OCI-LY1 (cell line): Measurements from ENCODE around the gene MTUS2.

Source experiments
- H2AFZ ChIP-seq: fragments of 200-600 bp; sonication (generic), shearing (Covaris generic); 2 replicates; pipeline ENCODE4 v1.6.0; 2014; ENCODE audit warnings: antibody characterized with exemption, mild to moderate bottlenecking, low read length
- H3F3A ChIP-seq: fragments of 200-600 bp; sonication (generic), shearing (Covaris generic); 2 replicates; pipeline ENCODE4 v1.6.0; 2014; ENCODE audit warnings: mild to moderate bottlenecking, antibody characterized with exemption, low read length, moderate library complexity; ENCODE audit not compliant: insufficient read depth
- H3K27ac ChIP-seq: fragments of 200-600 bp; sonication (generic); 2 replicates; pipeline ENCODE4 v1.5.1; 2014; ENCODE audit warnings: low read length, mixed run types, mild to moderate bottlenecking, low read depth; ENCODE audit not compliant: poor library complexity, severe bottlenecking
- H3K27me3 ChIP-seq: fragments of 200-600 bp; sonication (generic); 2 replicates; pipeline ENCODE4 v1.6.0; 2014; ENCODE audit warnings: antibody characterized with exemption, mild to moderate bottlenecking, low read length, moderate library complexity; ENCODE audit not compliant: insufficient read depth
- H3K36me3 ChIP-seq: fragments of 200-600 bp; sonication (generic); 2 replicates; pipeline ENCODE4 v1.6.1; 2014; ENCODE audit warnings: mild to moderate bottlenecking, antibody characterized with exemption, low read length, moderate library complexity, mixed read lengths; ENCODE audit not compliant: insufficient read depth
- H3K4me1 ChIP-seq: fragments of 200-600 bp; sonication (generic); 2 replicates; pipeline ENCODE4 v1.5.1; 2014; ENCODE audit warnings: mild to moderate bottlenecking, low read length, moderate library complexity; ENCODE audit not compliant: insufficient read depth, severe bottlenecking
- H3K4me2 ChIP-seq: fragments of 200-600 bp; sonication (generic), shearing (Covaris generic); 2 replicates; pipeline ENCODE4 v1.6.1; 2014; ENCODE audit warnings: low read length
- H3K4me3 ChIP-seq: fragments of 200-600 bp; sonication (generic); 2 replicates; pipeline ENCODE4 v1.5.1; 2014; ENCODE audit warnings: low read length, low read depth, mild to moderate bottlenecking, mixed read lengths; ENCODE audit not compliant: poor library complexity, severe bottlenecking
- H3K79me2 ChIP-seq: fragments of 200-600 bp; shearing (Covaris generic); 2 replicates; pipeline ENCODE4 v1.6.1; 2016; ENCODE audit warnings: mixed run types, low read length, mixed read lengths; ENCODE audit not compliant: insufficient read depth
- H3K9ac ChIP-seq: fragments of 200-600 bp; sonication (generic), shearing (Covaris generic); 2 replicates; pipeline ENCODE4 v1.6.1; 2014; ENCODE audit warnings: mild to moderate bottlenecking, low read length, mixed read lengths
- H3K9me2 ChIP-seq: fragments of 200-600 bp; sonication (generic), shearing (Covaris generic); 2 replicates; pipeline ENCODE4 v1.6.1; 2014; ENCODE audit warnings: low read depth, mild to moderate bottlenecking, low read length, mixed read lengths
- H3K9me3 ChIP-seq: fragments of 200-600 bp; shearing (Covaris generic); 2 replicates; pipeline ENCODE4 v1.6.1; 2014; ENCODE audit warnings: low read length, mixed read lengths
- H4K20me1 ChIP-seq: fragments of 200-600 bp; sonication (generic), shearing (Covaris generic); 2 replicates; pipeline ENCODE4 v1.6.0; 2016; ENCODE audit warnings: mild to moderate bottlenecking, low read length; ENCODE audit not compliant: insufficient read depth
- CTCF ChIP-seq: fragments of 200-600 bp; sonication (generic), shearing (Covaris generic); IDR thresholded peaks from 2 replicates; pipeline ENCODE4 v1.5.1; 2017; ENCODE audit warnings: mild to moderate bottlenecking, antibody characterized with exemption, low read length, moderate library complexity, mixed read lengths
- EZH2 ChIP-seq: fragments of 200-600 bp; sonication (generic), shearing (Covaris generic); IDR thresholded peaks from 2 replicates; pipeline ENCODE4 v1.8.0; 2017; ENCODE audit warnings: borderline replicate concordance, mixed run types, mild to moderate bottlenecking, antibody characterized with exemption, low read length, moderate library complexity, mixed read lengths

Gene MTUS2

GRCh38 chr13:29020314-29020713 lies 200.2 kb downstream of the MTUS2 start:
- H2AFZ ChIP-seq: no peak overlapping the region

GRCh38 chr13:29021311-29021710 lies 201.2 kb downstream of the MTUS2 start:
- Histone ChIP-seq H3K27ac (no peak overlapping the region), H3K4me1 (no peaks in the 10 kb centered on the region), H3K4me3 (no peak overlapping the region), H3K9ac (no peak overlapping the region), H3K9me3 (no peaks in the 10 kb centered on the region), H3K9me2 (no peaks in the 10 kb centered on the region), H2AFZ (no peak overlapping the region), H3K79me2 (no peaks in the 10 kb centered on the region), H4K20me1 (no peaks in the 10 kb centered on the region), H3F3A (no peaks in the 10 kb centered on the region), H3K36me3 (no peaks in the 10 kb centered on the region), H3K4me2 (no peak overlapping the region), H3K27me3 (no peaks in the 10 kb centered on the region)
- TF ChIP-seq CTCF (no peak), EZH2 (no peak)

More at GRCh38 chr13:29020314-29020713, 200.2 kb downstream of the MTUS2 start:
- Histone ChIP-seq H4K20me1 (no peaks in the 10 kb centered on the region), H3K36me3 (no peaks in the 10 kb centered on the region), H3K4me3 (no peak overlapping the region), H3K4me1 (no peaks in the 10 kb centered on the region), H3K9ac (no peak overlapping the region), H3K79me2 (no peaks in the 10 kb centered on the region), H3K9me2 (no peaks in the 10 kb centered on the region), H3K27ac (no peak overlapping the region), H3K9me3 (no peaks in the 10 kb centered on the region), H3F3A (no peaks in the 10 kb centered on the region), H3K4me2 (no peak overlapping the region), H3K27me3 (no peaks in the 10 kb centered on the region)
- no peak for TF ChIP-seq CTCF
- no peak for TF ChIP-seq EZH2

GRCh38 chr13:29021717-29022116 lies 201.6 kb downstream of the MTUS2 start:
- no peaks in the 10 kb centered on the region for H3K9me3 ChIP-seq
- H3K9me2 ChIP-seq: no peaks in the 10 kb centered on the region
- H3K4me1 ChIP-seq: no peaks in the 10 kb centered on the region
- no peak overlapping the region for H3K4me2 ChIP-seq
- H3K9ac ChIP-seq: no peak overlapping the region
- H2AFZ ChIP-seq: no peak overlapping the region
- H4K20me1 ChIP-seq: no peaks in the 10 kb centered on the region
- TF ChIP-seq CTCF (no peak), EZH2 (no peak)
- no peaks in the 10 kb centered on the region for H3K36me3 ChIP-seq
- H3K79me2 ChIP-seq: no peaks in the 10 kb centered on the region
- H3K27ac ChIP-seq: no peak overlapping the region
- H3K27me3 ChIP-seq: no peaks in the 10 kb centered on the region
- no peak overlapping the region for H3K4me3 ChIP-seq
- H3F3A ChIP-seq: no peaks in the 10 kb centered on the region
